ENCODE results near the gene TOX2.

TOX2 gene

GRCh38 chr20:43868091-43868490 is 46.6 kb upstream of the TOX2 start:
- Histone ChIP-seq H3K36me3 (ENCODE audit: control insufficient read depth in 2 of 2, insufficient read depth in 1 of 2, low read length in 2 of 2) (no peaks in the 10 kb centered on the region), H3K4me3 (ENCODE audit: low read depth, low read length) (no peak overlapping the region), H3K27ac (ENCODE audit: extremely low read depth, low read depth, low read length) (no peak overlapping the region), H3K9me3 (ENCODE audit: control insufficient read depth, insufficient read depth, low read depth, low read length) (no peaks in the 10 kb centered on the region), H3K4me1 (ENCODE audit: control insufficient read depth, insufficient read depth, low read length) (no peaks in the 10 kb centered on the region)
- POLR2A ChIA-PET: no interaction called here
- TF ChIP-seq BCL11B (tag by site-specific recombination; IDR thresholded peaks at IDR 0.05; ENCODE audit: low read depth) (no peak), ZNF707 (tag by site-specific recombination; IDR thresholded peaks at IDR 0.05) (no peak), PRDM4 (tag by site-specific recombination; IDR thresholded peaks at IDR 0.05) (no peak), ZNF350 (tag by site-specific recombination; IDR thresholded peaks at IDR 0.05) (no peak), ZNF488 (tag by site-specific recombination; IDR thresholded peaks at IDR 0.05) (no peak), GLIS1 (tag by site-specific recombination; IDR thresholded peaks at IDR 0.05) (no peak), ZNF785 (tag by site-specific recombination; IDR thresholded peaks at IDR 0.05) (no peak), ZBTB17 (tag by site-specific recombination; IDR thresholded peaks at IDR 0.05) (no peak), ZNF747 (tag by site-specific recombination; IDR thresholded peaks at IDR 0.05) (no peak), ZNF791 (tag by site-specific recombination; IDR thresholded peaks at IDR 0.05) (no peak), ZNF624 (tag by site-specific recombination; IDR thresholded peaks at IDR 0.05) (no peak), HOXD13 (CRISPR knock-in tag; IDR thresholded peaks at IDR 0.05; ENCODE audit: borderline replicate concordance) (no peak), ZNF843 (tag by site-specific recombination; IDR thresholded peaks at IDR 0.05) (no peak)
- TF ChIP-seq, protein P1, sequence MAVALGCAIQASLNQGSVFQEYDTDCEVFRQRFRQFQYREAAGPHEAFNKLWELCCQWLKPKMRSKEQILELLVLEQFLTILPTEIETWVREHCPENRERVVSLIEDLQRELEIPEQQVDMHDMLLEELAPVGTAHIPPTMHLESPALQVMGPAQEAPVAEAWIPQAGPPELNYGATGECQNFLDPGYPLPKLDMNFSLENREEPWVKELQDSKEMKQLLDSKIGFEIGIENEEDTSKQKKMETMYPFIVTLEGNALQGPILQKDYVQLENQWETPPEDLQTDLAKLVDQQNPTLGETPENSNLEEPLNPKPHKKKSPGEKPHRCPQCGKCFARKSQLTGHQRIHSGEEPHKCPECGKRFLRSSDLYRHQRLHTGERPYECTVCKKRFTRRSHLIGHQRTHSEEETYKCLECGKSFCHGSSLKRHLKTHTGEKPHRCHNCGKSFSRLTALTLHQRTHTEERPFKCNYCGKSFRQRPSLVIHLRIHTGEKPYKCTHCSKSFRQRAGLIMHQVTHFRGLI (tag by site-specific recombination; IDR thresholded peaks at IDR 0.05): no peak
- TF ChIP-seq, protein P2, sequence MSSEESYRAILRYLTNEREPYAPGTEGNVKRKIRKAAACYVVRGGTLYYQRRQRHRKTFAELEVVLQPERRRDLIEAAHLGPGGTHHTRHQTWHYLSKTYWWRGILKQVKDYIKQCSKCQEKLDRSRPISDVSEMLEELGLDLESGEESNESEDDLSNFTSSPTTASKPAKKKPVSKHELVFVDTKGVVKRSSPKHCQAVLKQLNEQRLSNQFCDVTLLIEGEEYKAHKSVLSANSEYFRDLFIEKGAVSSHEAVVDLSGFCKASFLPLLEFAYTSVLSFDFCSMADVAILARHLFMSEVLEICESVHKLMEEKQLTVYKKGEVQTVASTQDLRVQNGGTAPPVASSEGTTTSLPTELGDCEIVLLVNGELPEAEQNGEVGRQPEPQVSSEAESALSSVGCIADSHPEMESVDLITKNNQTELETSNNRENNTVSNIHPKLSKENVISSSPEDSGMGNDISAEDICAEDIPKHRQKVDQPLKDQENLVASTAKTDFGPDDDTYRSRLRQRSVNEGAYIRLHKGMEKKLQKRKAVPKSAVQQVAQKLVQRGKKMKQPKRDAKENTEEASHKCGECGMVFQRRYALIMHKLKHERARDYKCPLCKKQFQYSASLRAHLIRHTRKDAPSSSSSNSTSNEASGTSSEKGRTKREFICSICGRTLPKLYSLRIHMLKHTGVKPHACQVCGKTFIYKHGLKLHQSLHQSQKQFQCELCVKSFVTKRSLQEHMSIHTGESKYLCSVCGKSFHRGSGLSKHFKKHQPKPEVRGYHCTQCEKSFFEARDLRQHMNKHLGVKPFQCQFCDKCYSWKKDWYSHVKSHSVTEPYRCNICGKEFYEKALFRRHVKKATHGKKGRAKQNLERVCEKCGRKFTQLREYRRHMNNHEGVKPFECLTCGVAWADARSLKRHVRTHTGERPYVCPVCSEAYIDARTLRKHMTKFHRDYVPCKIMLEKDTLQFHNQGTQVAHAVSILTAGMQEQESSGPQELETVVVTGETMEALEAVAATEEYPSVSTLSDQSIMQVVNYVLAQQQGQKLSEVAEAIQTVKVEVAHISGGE (tag by site-specific recombination; conservative IDR thresholded peaks at IDR 0.05; ENCODE audit: low read depth): no peak
- CTCF ChIA-PET: no interaction called here

DNA sequence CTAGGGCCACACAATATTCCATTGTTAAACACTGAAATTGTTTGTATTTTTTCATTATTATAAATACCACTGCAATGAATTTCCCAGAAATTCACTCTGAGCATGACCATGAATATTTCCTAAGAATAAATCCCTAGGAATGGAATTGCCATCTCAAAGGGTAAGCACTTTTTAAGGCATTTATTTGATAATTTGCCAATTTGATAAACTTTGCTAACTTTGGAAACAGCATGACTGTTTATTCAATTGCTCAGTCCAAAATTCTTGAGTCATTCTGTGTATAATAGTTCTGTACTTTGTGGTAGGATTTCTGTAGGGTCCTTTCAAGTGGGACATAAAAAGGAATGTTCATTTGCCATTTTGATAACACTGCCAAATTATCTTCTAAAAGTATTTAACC is 44.2 kb upstream of the TOX2 start:
- TF ChIP-seq ZNF707 (tag by site-specific recombination; IDR thresholded peaks at IDR 0.05): no peak
- TF ChIP-seq ZNF248 (tag by site-specific recombination; IDR thresholded peaks at IDR 0.05): no peak
- no peak for TF ChIP-seq ZNF211 (tag by site-specific recombination; IDR thresholded peaks at IDR 0.05; ENCODE audit: low read depth)
- no peak for TF ChIP-seq BCL11B (tag by site-specific recombination; IDR thresholded peaks at IDR 0.05; ENCODE audit: low read depth)
- TF ChIP-seq ZNF555 (tag by site-specific recombination; conservative IDR thresholded peaks at IDR 0.05): no peak
- TF ChIP-seq ZNF629 (tag by site-specific recombination; IDR thresholded peaks at IDR 0.05): no peak
- TF ChIP-seq ZNF654 (tag by site-specific recombination; IDR thresholded peaks at IDR 0.05; ENCODE audit: low read depth): no peak
- TF ChIP-seq ZNF202 (tag by site-specific recombination; IDR thresholded peaks at IDR 0.05; ENCODE audit: borderline replicate concordance): no peak
- no peak for TF ChIP-seq ZEB2 (tag by site-specific recombination; IDR thresholded peaks at IDR 0.05)
- no peak for TF ChIP-seq TRIM28 (IDR thresholded peaks at IDR 0.05; ENCODE audit: borderline replicate concordance, low read length)
- TF ChIP-seq ZNF341 (tag by site-specific recombination; IDR thresholded peaks at IDR 0.05; ENCODE audit: low read depth): no peak
- TF ChIP-seq YY1 (tag by site-specific recombination; IDR thresholded peaks at IDR 0.05): no peak
- TF ChIP-seq ZNF791 (tag by site-specific recombination; IDR thresholded peaks at IDR 0.05): no peak
- TF ChIP-seq, protein P3, sequence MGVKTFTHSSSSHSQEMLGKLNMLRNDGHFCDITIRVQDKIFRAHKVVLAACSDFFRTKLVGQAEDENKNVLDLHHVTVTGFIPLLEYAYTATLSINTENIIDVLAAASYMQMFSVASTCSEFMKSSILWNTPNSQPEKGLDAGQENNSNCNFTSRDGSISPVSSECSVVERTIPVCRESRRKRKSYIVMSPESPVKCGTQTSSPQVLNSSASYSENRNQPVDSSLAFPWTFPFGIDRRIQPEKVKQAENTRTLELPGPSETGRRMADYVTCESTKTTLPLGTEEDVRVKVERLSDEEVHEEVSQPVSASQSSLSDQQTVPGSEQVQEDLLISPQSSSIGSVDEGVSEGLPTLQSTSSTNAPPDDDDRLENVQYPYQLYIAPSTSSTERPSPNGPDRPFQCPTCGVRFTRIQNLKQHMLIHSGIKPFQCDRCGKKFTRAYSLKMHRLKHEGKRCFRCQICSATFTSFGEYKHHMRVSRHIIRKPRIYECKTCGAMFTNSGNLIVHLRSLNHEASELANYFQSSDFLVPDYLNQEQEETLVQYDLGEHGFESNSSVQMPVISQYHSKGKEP (tag by site-specific recombination; IDR thresholded peaks at IDR 0.05): no peak
- TF ChIP-seq ZNF114 (tag by site-specific recombination; IDR thresholded peaks at IDR 0.05): no peak
- no peak for TF ChIP-seq ZNF433 (tag by site-specific recombination; IDR thresholded peaks at IDR 0.05; ENCODE audit: low read depth)
- H3K4me1 ChIP-seq (ENCODE audit: control insufficient read depth, insufficient read depth, low read length): no peaks in the 10 kb centered on the region
- H3K36me3 ChIP-seq (ENCODE audit: control insufficient read depth in 2 of 2, insufficient read depth in 1 of 2, low read length in 2 of 2): no peaks in the 10 kb centered on the region
- H3K9me3 ChIP-seq (ENCODE audit: control insufficient read depth, insufficient read depth, low read depth, low read length): no peaks in the 10 kb centered on the region
- no peak overlapping the region for H3K4me3 ChIP-seq (ENCODE audit: low read depth, low read length)
- POLR2A ChIA-PET: no interaction called here
- CTCF ChIA-PET: no interaction called here
- no peak overlapping the region for H3K27ac ChIP-seq (ENCODE audit: extremely low read depth, low read depth, low read length)

Measured in HEK293 (cell line).